GM18507 (cell line): Measurements from ENCODE around the gene SYT6.

Experiments used
- DNase-seq: peaks from one replicate; pipeline ENCODE4 v3.0.0; 2011; ENCODE audit warnings: low read depth; ENCODE audit not compliant: insufficient read length; ENCODE audit errors: extremely low spot score
- FAIRE-seq: peaks from 2 replicates; lab custom pipeline; 2011; peaks lifted over from hg19 to GRCh38; lab: Jason Lieb, UNC

SYT6 gene

DNA sequence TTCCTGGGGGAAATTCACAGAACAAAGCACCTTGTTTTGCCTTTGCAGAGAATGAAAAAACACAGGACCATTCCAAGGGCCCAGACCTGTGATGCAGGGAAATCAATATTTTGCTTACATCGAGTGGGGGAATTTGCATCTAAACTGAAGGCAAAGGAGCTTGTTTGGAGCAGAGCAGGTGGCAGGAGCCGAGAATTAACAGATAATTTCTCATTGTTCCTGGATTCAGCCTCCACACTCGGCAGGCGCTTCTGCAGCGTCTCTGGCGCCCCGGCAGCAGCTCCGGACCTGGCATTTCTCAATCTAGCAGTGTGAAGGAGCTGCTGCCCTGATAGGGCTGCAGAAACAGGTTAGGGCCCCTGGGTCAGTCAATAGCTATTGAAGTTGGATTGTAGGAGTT lies 2.0 kb upstream of the SYT6 start:
- FAIRE-seq (no peak), DNase-seq (no peak)

DNA sequence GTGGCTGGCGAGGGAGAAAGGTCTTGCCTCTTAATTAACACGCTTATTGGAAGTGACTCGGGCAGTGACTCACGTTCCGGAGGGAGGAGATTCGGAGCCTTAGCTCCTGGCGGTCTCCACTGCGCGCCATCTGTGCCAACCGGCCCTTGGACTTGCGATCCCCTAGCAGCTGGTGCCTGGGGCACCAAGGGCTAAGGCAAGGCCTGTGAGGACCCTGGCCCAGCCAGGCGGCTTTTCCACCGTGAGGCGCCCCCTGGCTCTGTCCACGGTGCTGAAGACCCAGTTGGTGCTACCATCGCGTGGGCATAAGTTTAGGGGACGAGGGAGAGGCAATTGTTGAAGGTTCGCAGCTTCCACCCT lies 1.3 kb upstream of the SYT6 start:
- no peak for DNase-seq
- no peak for FAIRE-seq

GRCh38 chr1:114154146-114154962 lies 685 bp upstream of the SYT6 start:
- FAIRE-seq (no peak), DNase-seq (no peak)

DNA sequence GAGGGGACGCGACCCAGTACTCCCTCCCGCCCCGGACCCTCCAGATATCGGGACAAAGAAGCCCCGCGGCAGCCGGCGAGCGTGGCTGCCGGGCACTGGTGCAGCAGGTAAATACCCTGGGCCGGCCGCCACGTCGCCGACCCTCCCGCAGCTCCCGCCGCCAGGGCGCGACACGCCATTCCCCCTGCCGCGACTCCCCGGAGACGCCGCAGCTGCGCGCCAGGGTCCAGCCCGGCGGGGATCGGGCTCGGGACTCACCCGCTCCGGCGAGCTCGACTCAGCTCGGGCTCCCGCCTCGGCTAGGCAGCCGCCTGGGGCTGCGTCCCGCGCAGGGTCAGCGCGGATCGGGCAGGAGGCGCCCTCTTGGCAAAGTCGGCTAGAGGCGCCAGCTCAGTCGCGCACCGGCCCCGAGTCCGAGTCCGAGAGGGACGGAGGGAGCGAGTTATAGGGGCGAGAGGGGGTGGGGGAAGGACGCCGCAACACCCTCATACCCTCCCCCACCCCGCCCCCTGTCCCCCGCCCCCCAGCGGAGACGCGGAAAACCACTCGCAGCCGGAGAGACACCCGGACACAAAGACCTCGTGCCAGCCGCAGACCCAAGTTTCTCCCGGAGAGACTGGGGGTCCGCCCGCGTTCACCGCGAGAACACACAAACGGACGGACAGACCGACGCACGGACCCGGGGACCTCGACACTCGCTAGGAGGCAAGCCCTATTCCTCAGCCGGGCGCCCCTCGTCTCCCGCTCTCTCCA lies 985 bp downstream of the SYT6 start:
- FAIRE-seq: no peak
- no peak for DNase-seq

DNA sequence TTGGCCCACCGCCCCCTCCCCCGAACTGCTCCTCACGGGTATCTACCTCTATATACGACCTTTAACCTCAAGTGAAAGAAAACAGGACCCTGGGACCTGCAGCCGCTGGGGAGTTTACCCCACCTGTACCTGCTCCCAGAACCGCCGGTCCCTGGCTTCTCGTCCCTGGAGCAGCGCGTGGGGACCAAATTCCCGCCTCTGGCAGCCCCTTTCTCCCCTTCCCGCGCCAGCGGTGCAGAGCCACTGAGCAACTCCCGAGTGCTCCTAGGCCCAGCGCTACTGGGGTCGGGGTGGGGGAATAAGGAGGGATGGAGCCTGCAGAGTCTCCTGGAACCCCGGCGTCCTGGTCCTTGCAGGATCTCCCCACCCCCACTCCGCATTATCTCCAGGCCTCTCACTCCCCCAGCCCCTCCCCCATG lies 1.6 kb downstream of the SYT6 start:
- no peak for DNase-seq
- FAIRE-seq: no peak

DNA sequence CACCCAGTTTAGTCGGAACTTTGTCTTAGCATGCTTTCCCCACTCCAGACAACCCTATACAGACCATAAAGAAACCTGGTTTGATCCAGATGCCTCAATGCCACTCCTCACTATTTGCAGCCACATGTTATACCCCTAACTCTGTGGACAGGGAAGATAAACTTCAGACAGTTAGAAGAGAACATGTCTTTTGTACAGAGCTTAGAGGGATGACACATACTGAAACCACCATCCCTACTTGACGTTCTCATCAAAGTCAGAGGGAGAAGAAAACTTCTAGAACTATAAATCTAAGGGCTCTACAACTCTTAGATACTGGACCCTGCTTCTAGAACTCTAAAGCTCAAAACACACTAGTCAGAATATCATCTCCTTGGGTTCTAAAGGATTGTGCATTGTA lies 3.7 kb downstream of the SYT6 start:
- FAIRE-seq (no peak), DNase-seq (no peak)

GRCh38 chr1:114149211-114149610 lies 4.5 kb downstream of the SYT6 start:
- FAIRE-seq (no peak), DNase-seq (no peak)

DNA sequence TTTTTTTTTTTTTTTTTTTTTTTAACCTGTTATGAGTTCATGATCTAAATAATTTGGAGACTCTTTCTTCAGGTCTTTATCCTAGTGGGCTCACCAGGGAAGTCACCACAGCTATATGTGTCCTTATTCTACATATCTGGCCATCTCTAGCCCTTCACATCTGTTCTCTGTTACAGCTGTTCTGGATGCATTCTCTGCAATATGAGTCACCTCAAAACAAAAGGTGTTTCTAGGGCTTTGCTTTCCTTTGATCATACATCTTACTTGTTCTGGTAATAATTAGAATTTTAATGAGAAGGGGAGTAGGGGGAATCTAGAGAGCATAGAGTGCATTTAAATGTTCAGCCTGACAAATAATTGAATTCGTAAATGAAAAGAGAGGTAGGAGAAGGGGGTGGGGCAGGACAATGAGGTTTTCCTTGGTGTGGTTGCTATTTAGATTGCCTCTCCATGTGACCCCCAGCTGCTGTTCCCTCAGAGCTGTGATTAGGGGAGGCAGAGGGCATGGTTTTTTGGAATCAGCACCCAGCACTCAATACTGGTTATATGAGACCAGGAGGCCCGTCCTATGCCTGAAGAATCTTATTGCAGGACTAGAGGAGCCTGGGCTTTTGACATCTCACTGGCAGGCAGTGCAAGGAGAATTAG lies 8.0 kb downstream of the SYT6 start:
- DNase-seq (no peak), FAIRE-seq (no peak)

GRCh38 chr1:114144016-114144415 lies 9.7 kb downstream of the SYT6 start:
- FAIRE-seq (no peak), DNase-seq (no peak)

DNA sequence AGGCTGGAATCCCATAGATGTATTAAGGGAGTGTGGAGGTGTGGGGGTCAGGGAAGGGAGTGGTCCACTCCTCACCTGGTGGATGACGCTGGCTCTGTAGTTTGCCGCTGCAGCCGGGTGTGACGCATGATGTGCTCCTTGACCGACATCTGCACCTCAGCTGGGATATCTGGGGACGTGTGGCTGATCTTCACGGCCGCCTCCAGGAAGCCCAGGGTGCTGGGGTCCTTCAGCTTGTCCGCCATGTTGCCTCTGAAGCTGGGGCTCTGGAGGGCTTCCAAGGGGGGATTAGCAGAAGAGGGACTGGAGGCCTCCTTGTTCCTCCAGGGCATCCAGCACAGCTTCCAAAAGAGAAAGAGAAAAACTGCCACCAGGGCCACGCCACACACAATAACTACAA lies 14.1 kb downstream of the SYT6 start:
- DNase-seq (no peak), FAIRE-seq (no peak)

DNA sequence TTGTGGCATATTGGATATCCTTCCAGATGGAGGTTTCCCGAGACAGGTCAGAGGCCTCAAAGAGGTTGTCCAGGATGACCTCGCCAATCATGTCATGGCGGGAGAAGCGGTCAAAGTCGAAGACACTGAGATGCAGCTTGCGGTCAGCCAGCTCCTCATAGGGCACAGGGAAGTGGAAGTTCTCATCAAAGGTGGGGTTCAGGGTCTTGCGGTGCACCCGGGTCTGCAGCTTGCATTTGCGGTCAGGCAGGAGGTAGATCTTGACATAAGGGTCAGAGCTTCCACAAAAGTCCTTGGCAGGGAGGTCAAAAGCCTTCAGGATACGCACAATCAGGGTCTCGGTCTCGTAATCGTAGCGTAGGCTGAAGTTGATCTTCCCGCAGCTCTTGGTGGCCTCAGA lies 16.2 kb downstream of the SYT6 start:
- no peak for DNase-seq
- FAIRE-seq: no peak

- no peak for FAIRE-seq
These were observed 17.9 kb downstream of the SYT6 start for GRCh38 chr1:114135786-114136185.

GRCh38 chr1:114134518-114134917 lies 19.2 kb downstream of the SYT6 start:
- FAIRE-seq: no peak

More at GRCh38 chr1:114135786-114136185, 17.9 kb downstream of the SYT6 start:
- DNase-seq: no peak

DNA sequence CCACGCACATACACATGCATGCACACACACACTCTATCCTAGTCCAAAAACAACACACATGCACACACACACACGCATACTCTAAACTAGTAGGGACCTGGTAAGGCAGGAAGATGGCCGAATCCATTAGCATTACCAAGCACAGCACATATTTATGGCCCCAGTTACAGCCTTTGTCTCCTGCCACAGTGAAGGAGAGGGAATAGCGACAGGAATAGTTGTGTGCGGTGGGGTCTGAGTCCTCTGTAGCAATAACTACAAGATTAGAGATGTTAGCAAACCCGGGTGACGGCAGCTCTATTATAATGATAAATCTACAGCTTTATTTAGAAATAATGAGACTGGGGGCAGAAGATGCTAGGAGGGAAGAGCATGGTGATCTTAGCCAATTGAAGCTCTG lies 20.5 kb downstream of the SYT6 start:
- DNase-seq (no peak), FAIRE-seq (no peak)

More at GRCh38 chr1:114134518-114134917, 19.2 kb downstream of the SYT6 start:
- no peak for DNase-seq

- DNase-seq (no peak), FAIRE-seq (no peak)
These were observed 22.0 kb downstream of the SYT6 start for GRCh38 chr1:114131526-114132220.

DNA sequence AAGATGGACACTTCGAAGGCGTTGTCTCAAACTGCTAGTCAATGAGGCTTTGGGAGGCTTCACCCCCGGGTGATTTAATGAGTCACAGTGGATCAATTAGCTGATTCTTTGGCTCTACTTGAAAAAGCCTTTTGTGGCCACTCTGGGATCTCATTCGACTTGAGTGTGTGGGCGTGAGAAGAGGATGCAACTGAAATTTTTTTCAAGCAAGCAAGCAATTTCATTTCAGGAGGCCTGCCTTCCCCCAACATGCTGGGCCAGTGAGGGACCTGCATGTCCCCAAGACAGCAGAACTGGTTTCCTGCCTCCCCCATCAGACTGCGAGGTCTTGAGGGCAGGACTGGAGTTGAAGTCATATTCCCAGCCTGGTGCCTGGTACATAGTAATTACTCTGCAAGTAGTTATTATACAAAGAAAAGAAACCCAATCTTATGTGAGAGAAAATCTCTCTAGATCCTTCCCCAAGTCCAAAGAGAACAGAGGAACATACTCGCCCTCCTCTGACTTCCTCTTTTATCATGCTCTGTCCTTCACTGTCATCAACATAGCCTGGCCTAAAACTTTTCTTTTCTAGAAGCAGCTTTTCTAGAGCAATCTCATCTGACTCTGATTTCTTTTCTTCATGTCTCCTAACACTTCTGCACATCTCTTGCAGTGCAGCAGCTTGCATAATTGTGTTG lies 22.7 kb downstream of the SYT6 start:
- no peak for DNase-seq
- no peak for FAIRE-seq

- DNase-seq: no peak
- FAIRE-seq: no peak
These were observed 23.5 kb downstream of the SYT6 start for GRCh38 chr1:114130213-114130612.

DNA sequence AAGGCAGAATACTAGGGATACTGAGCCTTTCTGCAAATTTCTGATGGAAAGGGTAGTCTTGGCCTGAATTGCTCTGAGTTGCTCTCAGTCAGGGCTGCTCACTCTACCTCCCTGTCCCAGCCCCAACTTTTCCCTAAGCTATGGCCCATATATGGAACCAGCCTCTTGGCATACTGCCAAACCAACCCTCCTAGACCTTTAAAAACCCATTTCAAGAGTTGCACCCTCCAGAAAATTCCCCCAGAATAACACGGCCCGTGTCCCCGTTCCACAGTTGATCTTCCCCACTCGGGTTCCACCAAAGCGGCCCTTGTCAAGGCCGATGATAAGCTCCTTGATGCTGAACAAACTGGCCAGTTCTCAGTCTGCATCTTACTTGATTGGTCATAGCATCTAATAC lies 25.4 kb downstream of the SYT6 start:
- no peak for DNase-seq

DNA sequence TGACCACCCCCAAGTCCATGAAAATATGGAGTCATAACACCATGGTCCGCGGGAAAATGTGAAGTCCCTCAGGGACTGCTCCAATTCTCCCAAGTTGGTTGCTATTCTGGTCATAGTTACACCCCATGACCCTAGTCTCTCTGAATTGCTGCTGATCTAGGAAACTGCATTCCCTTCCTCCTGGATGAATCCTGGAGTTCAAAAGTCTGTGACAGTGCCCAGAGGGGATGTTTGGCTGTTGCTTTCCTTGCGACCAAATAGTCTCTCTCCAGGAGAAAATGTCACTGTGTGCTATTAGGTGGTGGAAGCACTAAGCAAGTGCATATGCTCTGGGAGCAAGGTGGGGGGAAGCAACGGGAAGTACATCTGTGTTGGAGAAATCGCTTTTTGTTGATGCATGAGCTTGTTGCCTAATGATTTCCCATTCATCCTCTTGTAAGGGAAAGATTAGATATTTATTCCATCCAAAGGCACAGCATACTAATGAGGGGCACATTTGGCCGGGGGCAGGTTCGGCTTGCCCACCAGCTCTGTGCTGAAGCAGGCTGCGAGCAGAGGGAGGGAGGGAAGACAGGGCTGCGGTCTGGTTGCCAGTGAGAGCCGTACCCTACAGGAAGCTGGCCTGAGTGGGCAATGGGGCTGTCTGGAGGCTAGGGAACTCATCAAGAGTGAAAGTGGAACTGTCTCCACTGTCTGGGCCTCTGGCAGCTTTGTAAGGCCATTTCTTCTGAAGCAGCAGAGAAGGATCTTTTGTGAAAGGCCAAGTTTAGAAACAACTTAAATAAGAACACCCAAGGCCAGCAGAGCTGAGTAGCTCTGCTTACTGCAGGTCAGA lies 27.2 kb downstream of the SYT6 start:
- peak; percentile 69 for FAIRE-seq
- DNase-seq: peak; percentile 56

More for the DNA sequence above, 25.4 kb downstream of the SYT6 start:
- no peak for FAIRE-seq
